ENCODE results near the gene NRG4. TPM values are rescaled to one million over a fixed set of nuclear protein-coding genes. Genes with fewer than 3 reads are reported as not detected.
"Not testable (repeated sequence)": the region's sequence is repeated elsewhere in the genome, so short reads cannot be mapped to it uniquely, and the experiment has no call there.

NRG4 gene
- total RNA-seq, 3 donors from 2014 or later, result 0.15 TPM; not detected in 2

GRCh38 chr15:75981149-75981815, 30.9 kb downstream of the NRG4 start:
- intact Hi-C loops (cut with DNase I; ENCODE audit: low total_unique reads), result no loop called here
- H3K4me1 ChIP-seq, result no peaks in the 10 kb centered on the region
- H3K36me3 ChIP-seq, result no peaks in the 10 kb centered on the region
- H3K4me3 ChIP-seq, result no peak overlapping the region
- H3K27me3 ChIP-seq, result no peaks in the 10 kb centered on the region
- no peak overlapping the region for H3K27ac ChIP-seq
- H3K9me3 ChIP-seq, result no peaks in the 10 kb centered on the region
- TF ChIP-seq POLR2A (IDR thresholded peaks at IDR 0.05), result no peak
- TF ChIP-seq, protein P1, sequence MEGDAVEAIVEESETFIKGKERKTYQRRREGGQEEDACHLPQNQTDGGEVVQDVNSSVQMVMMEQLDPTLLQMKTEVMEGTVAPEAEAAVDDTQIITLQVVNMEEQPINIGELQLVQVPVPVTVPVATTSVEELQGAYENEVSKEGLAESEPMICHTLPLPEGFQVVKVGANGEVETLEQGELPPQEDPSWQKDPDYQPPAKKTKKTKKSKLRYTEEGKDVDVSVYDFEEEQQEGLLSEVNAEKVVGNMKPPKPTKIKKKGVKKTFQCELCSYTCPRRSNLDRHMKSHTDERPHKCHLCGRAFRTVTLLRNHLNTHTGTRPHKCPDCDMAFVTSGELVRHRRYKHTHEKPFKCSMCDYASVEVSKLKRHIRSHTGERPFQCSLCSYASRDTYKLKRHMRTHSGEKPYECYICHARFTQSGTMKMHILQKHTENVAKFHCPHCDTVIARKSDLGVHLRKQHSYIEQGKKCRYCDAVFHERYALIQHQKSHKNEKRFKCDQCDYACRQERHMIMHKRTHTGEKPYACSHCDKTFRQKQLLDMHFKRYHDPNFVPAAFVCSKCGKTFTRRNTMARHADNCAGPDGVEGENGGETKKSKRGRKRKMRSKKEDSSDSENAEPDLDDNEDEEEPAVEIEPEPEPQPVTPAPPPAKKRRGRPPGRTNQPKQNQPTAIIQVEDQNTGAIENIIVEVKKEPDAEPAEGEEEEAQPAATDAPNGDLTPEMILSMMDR (IDR thresholded peaks at IDR 0.05), result no peak
- TF ChIP-seq POLR2AphosphoS5 (IDR thresholded peaks at IDR 0.05), result no peak
- DNase-seq (ENCODE audit: low spot score in 2 of 2), result no peak

DNA sequence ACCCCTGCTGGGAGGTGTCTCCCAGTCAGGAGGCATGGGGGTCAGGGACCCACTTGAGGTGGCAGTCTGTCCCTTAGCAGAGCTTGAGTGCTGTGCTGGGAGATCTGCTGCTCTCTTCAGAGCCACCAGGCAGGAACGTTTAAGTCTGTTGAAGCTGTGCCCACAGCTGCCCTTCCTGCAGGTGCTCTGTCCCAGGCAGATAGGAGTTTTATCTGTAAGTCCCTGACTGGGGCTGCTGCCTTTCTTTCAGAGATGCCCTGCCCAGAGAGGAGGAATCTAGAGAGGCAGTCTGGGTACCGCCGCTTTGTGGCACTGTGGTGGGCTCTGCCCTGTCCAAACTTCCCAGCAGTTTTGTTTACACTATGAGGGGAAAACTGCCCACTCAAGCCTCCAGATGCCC, 35.5 kb downstream of the NRG4 start:
- intact Hi-C loops (cut with DNase I; ENCODE audit: low total_unique reads); H3K9me3 ChIP-seq; H3K4me1 ChIP-seq; H3K36me3 ChIP-seq; H3K4me3 ChIP-seq; H3K27ac ChIP-seq; H3K27me3 ChIP-seq; DNase-seq (ENCODE audit: low spot score in 2 of 2): not testable (repeated sequence)

DNA sequence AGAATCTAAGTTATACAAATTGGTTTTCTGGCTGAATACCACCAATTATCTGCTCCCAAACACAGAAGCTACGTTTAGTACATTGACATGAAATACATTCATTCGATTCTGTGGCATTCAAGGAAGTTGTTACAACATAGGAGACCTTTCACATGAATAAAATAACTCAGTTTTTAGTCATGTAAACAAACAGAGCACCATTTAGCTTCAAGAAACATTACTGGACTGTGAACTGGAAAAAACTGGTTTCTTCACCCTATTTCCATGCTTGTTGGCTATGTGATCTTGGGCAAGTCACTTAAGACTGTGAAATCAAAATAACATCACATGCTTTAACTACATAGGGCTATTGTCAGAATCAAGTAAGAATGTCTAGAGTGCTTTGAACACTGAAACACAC, 46.2 kb downstream of the NRG4 start:
- H3K27me3 ChIP-seq, result no peaks in the 10 kb centered on the region
- no peaks in the 10 kb centered on the region for H3K4me1 ChIP-seq
- H3K27ac ChIP-seq, result no peak overlapping the region
- no peak for DNase-seq (ENCODE audit: low spot score in 2 of 2)
- intact Hi-C loops (cut with DNase I; ENCODE audit: low total_unique reads), result no loop called here
- H3K9me3 ChIP-seq, result no peaks in the 10 kb centered on the region
- H3K4me3 ChIP-seq, result no peak overlapping the region
- TF ChIP-seq, protein P1 (IDR thresholded peaks at IDR 0.05), result no peak
- TF ChIP-seq POLR2A (IDR thresholded peaks at IDR 0.05) (no peak), POLR2AphosphoS5 (IDR thresholded peaks at IDR 0.05) (no peak)
- H3K36me3 ChIP-seq, result no peaks in the 10 kb centered on the region

DNA sequence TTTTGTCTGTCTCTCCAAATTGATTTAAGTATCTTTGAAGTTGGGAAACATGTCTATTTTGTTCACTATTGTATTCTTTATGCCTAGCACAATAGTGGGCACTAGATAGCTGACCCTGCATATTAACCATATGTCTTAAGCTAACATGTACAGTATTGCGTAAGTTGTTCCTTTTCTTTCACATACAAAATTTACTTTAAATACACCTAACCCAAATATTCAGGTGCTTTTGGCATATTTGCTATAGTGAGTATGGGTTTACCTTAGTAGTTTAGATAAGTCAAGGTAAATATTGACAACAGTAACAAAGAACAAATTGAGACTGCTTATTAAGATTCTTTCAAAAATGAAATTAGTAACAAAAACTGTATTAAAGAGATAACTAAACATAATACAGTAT, 50.9 kb downstream of the NRG4 start:
- Histone ChIP-seq H3K4me1 (no peaks in the 10 kb centered on the region), H3K36me3 (no peaks in the 10 kb centered on the region), H3K27ac (no peak overlapping the region), H3K27me3 (no peaks in the 10 kb centered on the region), H3K4me3 (no peak overlapping the region), H3K9me3 (no peaks in the 10 kb centered on the region)
- intact Hi-C loops (cut with DNase I; ENCODE audit: low total_unique reads), result no loop called here
- no peak for DNase-seq (ENCODE audit: low spot score in 2 of 2)
- TF ChIP-seq, protein P1 (IDR thresholded peaks at IDR 0.05), result no peak
- no peak for TF ChIP-seq POLR2A (IDR thresholded peaks at IDR 0.05)
- TF ChIP-seq POLR2AphosphoS5 (IDR thresholded peaks at IDR 0.05), result no peak

DNA sequence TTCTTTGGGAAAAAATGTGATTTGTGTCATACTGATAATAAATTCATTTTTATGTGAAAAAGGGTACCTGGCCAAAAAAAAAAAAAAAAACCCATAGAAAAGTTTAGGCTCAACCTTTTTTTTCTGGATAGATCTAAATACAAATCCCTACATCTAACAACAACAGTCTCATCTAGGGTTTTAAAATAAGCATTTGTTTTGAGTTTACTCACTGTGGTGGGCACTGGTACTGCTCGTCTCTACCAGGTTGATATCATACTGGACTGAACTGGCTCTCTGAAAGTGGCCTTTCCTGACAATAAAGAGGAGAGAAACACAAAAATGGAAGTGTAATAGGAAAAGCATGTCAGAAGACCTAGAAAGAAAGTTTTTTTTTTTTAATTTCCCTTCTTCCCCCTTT, 56.5 kb downstream of the NRG4 start:
- no peak overlapping the region for H3K4me3 ChIP-seq
- intact Hi-C loops (cut with DNase I; ENCODE audit: low total_unique reads), result no loop called here
- no peaks in the 10 kb centered on the region for H3K27me3 ChIP-seq
- TF ChIP-seq POLR2AphosphoS5 (IDR thresholded peaks at IDR 0.05), result no peak
- TF ChIP-seq, protein P1 (IDR thresholded peaks at IDR 0.05), result no peak
- H3K4me1 ChIP-seq, result no peaks in the 10 kb centered on the region
- DNase-seq (ENCODE audit: low spot score in 2 of 2), result no peak
- H3K27ac ChIP-seq, result no peak overlapping the region
- no peaks in the 10 kb centered on the region for H3K9me3 ChIP-seq
- H3K36me3 ChIP-seq, result no peaks in the 10 kb centered on the region

DNA sequence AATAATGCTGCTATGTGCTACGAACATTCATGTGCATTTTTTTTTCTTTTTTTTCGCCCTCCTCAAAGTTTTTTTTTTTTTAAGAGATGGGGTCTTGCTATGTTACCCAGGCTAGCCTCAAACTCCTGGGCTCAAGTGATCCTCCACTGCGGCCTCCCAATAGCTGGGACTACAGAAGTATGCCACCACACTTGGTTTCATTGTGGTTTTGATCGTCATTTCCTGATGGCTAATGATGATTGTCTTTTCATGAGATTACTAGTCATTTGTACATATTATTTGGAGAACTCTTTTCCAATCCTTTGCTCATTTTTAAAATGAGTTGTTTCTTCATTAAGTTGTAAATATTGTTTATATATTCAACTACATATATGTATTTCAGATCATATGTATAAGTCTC, 59.7 kb downstream of the NRG4 start:
- no peak for TF ChIP-seq POLR2A (IDR thresholded peaks at IDR 0.05)
- TF ChIP-seq POLR2AphosphoS5 (IDR thresholded peaks at IDR 0.05), result no peak
- TF ChIP-seq, protein P1 (IDR thresholded peaks at IDR 0.05), result no peak
- no peak overlapping the region for H3K4me3 ChIP-seq
- no peaks in the 10 kb centered on the region for H3K4me1 ChIP-seq
- H3K27me3 ChIP-seq, result no peaks in the 10 kb centered on the region
- H3K9me3 ChIP-seq, result no peaks in the 10 kb centered on the region
- H3K27ac ChIP-seq, result no peak overlapping the region
- no peaks in the 10 kb centered on the region for H3K36me3 ChIP-seq
- intact Hi-C loops (cut with DNase I; ENCODE audit: low total_unique reads), result no loop called here
- no peak for DNase-seq (ENCODE audit: low spot score in 2 of 2)
